HPDE6-E6E7 (cell line): Measurements from ENCODE around the gene TMC3.

Source experiments
- DNase-seq: peaks from one replicate; pipeline ENCODE4 v3.0.0; 2011; ENCODE audit warnings: missing footprints; ENCODE audit errors: extremely low spot score

Gene TMC3

GRCh38 chr15:81298611-81299010 is 75.4 kb downstream of the TMC3 start:
- DNase-seq, result no peak

- DNase-seq, result no peak
Measured at GRCh38 chr15:81297603-81298575, 76.1 kb downstream of the TMC3 start.

DNA sequence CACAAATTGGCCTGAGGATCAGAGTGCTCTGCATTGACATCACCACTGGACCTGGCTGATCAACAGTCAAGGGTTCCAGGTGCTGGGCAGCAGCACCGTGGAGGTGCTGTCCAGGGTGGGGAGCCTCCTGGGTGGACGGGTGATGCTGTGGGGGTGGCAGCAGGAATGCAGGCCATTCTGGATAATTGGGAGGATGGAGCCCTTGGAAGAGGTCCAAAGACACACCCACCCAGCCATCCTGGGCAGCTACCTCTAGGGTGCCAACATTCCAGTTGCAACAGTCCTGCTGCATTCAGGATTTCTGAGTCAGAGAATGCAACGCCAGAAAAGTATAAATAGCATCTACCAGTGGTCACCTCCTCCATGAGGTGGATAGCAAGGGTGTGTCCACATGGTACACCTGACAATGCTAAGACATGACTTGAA is 76.9 kb downstream of the TMC3 start:
- peak; percentile 82 for DNase-seq

DNA sequence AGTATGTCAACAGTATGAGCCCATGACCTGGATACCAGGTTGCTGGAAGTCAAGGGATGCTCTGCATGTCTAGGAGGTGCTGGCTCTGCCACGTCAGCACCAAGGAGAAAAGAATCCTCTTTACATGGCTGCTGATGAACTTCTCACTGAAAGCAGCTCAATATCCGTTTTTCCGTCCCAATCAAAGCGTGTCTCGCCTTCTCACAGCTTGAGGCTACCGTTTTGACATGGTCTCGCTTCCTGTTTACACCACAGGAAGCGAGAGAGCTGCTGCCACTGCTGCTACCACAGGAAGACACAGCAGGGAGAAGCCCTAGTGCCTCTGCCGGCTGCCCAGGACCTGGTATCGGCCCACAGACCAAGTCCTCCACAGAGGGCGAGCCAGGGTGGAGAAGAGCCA is 77.3 kb downstream of the TMC3 start:
- DNase-seq, result no peak

DNA sequence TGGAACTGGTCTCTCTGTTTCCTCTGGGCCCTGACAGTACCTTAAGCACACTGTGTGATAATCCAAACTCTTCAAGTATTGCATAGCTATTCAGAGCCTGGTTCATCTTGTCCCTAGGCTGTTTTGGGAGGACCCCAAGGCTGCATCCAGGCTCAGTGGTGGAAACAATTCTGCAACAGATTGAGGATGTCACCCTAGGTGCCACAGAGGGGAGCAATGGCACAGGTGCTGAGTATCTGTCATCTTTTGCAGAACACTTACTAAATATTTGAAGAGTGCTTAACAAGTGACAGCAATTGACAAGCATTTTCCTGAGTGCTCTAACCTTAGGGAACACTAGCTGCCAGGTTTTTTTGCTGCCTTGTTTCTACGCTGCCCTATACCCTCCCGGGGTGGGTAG is 77.8 kb downstream of the TMC3 start:
- no peak for DNase-seq

DNA sequence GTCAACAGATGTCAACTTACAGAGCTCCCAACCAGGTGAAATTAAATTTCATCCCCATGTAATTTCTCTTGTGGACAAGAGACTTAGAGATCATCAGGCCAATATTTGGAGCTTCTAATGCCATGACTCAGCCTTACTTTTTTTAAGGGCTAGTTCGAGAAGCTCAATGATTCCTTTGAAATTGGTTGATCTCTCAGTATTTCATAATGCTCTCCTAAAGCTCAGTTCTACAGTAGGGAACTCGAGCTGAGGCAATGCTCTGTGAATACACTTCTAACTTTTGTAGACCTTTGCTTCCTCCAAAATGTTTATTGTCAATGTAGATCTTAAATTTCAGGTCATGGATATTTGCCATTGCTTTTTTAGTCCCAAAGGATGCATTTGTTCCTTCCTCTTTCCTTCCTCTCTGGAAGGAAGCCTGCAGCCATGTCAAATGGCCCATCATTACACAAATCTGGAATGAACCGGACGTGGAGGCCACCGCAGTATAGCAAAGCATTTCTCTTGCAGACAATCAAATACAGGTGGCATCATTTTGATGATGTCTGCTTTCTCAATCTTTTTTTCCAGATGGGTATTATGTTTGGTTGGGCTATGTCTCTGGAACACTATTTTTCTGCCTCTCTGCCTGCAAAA is 78.4 kb downstream of the TMC3 start:
- no peak for DNase-seq

DNA sequence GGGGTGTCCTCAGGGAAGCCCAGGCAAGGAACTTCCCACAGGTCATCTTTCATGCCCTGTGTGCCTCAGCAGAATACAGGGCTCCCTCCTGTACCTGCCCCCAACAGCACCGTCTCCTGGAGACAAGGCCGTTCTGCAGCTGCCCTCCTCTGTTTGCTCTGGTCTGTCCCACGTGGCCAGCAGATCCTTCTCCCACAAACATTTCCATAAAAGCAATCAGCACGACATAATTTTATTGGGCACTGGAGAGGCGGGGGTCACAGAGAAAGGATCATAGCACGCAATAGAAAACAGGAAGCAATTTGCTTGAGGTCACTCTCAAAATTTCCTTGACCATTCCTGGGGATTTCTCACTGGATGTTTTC is 79.5 kb downstream of the TMC3 start:
- DNase-seq, result no peak

DNA sequence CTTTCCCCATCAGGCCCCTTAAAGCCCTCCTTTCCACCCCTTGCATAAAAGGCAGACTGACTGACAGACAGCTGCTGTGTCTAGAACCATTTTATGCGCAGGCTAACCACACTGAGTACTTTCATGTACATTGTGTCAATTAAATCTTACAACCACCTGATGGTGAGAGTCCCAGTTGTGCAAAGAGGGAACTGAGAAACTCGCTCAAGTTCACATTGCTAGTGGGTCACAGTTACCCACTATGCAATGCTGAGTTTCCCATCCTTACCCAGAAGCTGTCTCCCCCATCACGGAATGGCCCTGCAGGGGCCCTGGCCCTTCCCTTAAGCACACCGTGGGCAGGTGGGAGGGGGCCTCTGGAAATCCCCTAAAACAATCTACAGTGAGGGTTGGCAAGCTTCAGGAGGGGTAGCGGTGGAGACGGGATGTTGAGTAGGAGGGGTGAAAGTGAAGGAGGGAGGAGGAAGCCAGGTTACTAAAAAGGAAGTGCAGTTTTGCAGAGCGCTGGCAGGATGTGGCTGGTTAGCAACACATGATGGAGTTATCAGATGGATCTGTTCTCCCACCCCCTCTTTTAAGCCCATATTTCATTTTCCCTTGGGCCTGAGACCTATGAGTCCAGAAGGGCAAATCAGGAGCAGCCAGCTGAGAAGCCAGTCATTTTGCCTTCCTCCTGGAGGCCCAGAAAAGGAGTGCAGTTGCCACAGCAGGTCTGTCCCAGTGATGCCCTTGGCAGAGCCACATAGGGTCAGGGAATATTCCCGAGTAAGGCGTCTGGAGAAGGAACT is 80.1 kb downstream of the TMC3 start:
- DNase-seq, result no peak

DNA sequence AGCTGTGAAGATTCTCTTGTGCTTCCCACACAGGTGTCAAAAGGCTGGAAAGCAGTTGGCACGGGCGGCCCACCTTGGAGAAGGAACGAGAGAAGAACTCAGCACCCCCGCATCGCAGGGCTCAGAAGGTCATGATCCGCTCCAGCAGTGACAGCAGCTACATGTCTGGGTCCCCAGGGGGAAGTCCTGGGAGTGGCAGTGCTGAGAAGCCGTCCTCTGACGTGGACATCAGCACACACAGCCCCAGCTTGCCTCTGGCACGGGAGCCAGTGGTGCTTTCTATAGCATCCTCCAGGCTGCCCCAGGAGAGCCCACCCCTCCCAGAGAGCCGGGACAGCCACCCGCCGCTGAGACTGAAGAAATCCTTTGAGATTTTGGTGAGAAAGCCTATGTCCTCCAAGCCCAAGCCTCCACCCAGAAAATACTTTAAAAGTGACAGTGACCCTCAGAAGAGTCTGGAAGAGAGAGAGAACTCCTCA is 81.5 kb downstream of the TMC3 start:
- no peak for DNase-seq

DNA sequence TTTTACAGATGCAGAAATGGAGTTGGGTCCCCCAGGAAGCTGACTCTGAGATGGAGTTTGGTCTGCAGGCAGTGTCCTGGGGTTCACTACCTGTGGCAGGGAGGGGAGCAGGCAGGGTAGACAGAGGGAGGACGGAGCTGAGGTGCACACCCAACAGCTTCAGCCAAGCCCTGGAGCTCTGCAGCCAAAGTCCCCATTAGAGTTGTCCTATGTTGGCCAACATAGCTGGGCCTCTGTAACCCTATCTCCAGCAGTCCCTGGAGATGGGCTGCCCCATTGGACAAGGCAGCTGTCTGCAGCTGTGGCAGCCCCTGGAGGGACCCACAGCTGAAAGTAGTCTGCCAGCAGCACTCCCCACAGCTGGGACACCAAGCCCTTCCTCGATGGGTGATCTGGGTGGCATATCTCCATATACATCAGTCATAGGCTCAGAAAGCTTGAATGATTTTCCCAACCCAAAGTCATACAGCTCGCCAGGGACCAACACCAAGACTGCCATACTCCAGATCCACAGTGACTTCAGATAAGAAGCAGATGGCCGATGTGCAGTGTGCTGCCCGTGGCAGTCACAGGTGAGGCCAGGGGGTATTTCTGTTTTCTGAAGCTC is 82.0 kb downstream of the TMC3 start:
- no peak for DNase-seq

- no peak for DNase-seq
Measured at GRCh38 chr15:81289910-81290309, 84.1 kb downstream of the TMC3 start.

- no peak for DNase-seq
Measured at GRCh38 chr15:81288616-81289015, 85.4 kb downstream of the TMC3 start.

DNA sequence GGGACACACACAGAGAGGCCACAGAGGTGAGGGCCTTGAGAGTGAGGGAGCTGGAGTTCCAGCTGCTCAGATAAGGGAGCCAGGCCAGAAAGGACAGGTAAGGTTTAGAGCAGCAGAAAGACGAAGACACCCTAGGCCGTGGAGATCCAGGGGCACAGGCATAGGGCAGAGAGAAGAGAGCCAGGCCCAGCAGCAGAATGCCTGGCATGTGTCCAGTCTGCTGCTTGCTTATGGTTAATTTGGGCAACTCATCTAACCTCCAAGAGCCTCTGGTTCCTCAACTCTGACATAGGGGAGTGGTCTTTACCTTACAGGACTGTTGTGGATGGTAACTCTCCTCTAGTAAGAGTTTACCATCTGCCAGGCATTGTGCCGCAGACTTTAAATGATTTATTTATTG is 86.0 kb downstream of the TMC3 start:
- no peak for DNase-seq

GRCh38 chr15:81286621-81287121 is 87.3 kb downstream of the TMC3 start:
- DNase-seq, result no peak

DNA sequence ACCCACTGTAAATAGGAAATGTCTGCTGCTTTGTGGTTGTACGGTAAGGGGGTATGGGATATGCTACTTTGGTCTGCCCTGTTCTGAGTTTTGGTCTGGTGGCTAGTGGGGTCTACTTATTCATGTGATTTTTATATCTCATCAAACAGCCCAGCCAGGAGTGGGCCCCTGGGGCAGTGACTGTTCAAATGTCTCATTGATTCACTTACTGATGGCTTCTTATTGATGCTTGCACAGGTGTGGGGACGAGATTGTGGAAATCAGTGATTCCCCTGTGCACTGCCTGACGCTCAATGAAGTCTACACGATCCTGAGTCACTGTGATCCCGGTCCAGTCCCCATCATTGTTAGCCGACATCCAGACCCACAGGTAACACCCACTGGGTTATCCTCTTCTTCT is 88.6 kb downstream of the TMC3 start:
- DNase-seq, result no peak

DNA sequence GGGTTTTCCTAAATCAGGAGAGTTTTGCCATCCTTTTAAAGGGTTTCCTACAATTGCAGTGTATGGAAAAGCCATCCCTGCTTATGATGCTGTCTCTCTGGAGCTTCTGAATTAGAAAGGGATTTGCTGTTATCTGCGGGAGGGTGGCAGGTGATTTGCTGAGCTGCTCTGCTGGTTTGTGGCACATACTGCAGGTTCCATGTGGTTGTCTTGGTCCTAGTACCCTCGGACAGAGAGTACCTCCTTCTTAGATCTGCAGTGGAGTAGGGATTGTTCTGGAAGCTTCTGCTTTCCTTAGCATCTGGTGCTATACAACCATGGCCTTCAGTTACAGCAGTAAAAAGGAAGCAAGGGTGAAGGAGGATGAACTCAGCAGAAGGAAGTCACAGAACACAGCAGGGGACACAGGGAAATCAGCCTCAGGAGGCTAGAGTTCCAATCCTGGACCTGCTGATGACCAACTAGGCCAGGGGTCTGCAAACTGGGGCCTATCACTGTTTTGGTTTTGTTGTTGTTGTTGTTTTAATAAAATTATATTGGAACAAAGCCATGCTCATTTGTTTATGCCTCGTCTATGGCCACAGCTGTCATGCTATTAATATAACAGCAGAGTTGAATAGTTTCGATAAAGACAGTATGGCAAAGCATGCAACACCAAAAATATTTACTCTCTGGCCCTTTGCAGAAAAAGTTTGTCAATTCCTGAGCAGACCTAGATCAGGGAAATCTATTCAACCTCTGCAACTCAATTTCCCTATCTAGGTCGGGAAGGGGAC is 89.6 kb downstream of the TMC3 start:
- DNase-seq, result no peak

DNA sequence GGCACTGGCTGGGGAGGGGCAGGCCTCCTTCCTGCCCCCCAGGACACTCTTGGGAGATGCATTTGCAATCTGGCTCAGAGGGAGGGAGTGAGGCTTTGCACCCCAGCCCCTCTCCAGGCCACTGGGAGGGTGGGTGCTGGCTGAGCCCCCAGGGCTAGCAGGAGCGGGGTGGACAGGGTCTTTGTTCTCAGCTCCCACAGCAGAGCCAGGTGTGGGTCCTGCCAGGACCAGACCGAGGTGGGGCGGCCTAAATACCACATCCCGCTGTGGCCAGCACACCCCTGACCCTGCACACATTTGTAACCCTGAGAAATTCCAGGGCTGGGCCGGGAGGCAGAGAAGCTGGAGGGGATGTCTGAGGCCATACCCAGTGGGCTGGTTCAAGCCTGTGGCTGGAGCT is 91.1 kb downstream of the TMC3 start:
- DNase-seq, result no peak

- DNase-seq, result no peak
Measured at GRCh38 chr15:81282606-81282895, 91.5 kb downstream of the TMC3 start.

DNA sequence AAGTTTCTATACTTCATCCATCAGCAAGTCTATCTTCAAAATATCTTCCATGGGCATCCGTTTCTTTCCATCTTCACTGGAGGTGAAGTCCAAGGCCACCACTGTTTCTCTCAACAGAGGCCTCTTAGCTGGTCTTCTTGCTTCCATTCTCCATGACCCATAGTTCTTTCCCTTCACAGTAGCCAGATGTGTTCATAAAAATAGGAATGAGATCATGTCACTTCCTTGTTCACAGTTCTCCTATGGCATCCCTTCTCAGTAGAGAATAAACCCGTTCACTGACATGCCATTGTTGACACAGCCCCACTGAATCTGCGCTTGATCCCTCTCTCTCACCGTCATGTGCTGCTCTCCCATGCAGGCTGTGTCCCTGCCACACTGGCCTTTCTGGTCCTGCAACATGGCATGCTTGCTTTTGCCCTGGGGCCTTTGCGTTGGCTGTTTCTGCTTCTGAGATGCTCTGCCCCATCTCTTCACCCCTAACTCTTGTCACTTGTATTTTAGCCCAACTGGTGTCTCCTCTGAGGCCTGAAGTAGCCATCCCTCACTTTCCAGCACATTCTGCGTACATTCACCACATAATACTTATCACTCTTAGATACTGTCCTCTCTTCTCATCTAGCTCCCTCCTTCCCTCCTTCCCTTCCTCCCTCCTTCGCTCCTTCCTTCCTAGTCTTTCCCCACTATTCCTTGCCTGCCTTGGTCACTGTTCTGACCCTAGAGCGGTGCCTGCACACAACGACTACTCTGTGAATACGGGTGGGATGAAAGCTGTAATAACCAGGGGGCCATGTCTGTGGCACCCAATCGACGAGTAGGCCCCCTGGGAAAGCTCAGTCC is 92.0 kb downstream of the TMC3 start:
- no peak for DNase-seq

DNA sequence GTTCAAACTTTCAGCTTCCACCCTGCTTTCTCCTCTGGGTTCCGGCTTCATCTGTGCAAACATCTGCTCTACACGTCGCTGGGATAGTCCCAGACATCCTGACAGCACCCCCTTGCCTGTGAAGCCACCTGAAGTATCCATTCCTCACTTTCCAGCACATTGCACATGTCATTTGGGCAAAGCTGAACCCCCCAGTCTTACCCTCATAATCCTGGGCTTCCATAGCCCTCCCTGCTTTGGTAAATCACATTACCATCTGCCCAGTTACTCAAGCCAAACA is 92.6 kb downstream of the TMC3 start:
- no peak for DNase-seq
